Mesenchymal stem cell (in vitro differentiated cells and primary cell): Measurements from ENCODE around the gene ZACN.

ENCODE experiments used
- DNase-seq: peaks from one replicate; pipeline ENCODE4 v3.0.0-alpha.2; 2013
- H2AFZ ChIP-seq: one replicate; pipeline ENCODE4 v1.6.1; 2013; ENCODE audit warnings: low read depth, mild to moderate bottlenecking, control low read depth, inconsistent platforms, low read length, moderate library complexity
- H2AK5ac ChIP-seq: 2 replicates; pipeline ENCODE4 v1.6.1; 2013; ENCODE audit warnings: low read length, moderate library complexity, mild to moderate bottlenecking, inconsistent platforms; ENCODE audit not compliant: severe bottlenecking
- H2BK120ac ChIP-seq: one replicate; pipeline ENCODE4 v1.6.1; 2013; ENCODE audit warnings: low read depth, mild to moderate bottlenecking, inconsistent platforms, low read length, moderate library complexity
- H2BK12ac ChIP-seq, 2 experiments: one replicate each; pipeline ENCODE4 v1.6.1; 2013; ENCODE audit warnings: inconsistent platforms in 2 of 2, low read length in 2 of 2, mild to moderate bottlenecking in 2 of 2, moderate library complexity in 2 of 2, control low read depth in 1 of 2
- H2BK15ac ChIP-seq: one replicate; pipeline ENCODE4 v1.6.1; 2013; ENCODE audit warnings: mild to moderate bottlenecking, low read depth, inconsistent platforms; ENCODE audit not compliant: poor library complexity, severe bottlenecking
- H2BK5ac ChIP-seq: 2 replicates; pipeline ENCODE4 v1.6.1; 2013; ENCODE audit warnings: low read depth, mild to moderate bottlenecking, low read length, control low read depth, inconsistent platforms; ENCODE audit not compliant: poor library complexity, severe bottlenecking
- H3K14ac ChIP-seq, 2 experiments: one replicate each; pipeline ENCODE4 v1.6.1; 2013; ENCODE audit warnings: inconsistent platforms in 2 of 2, low read length in 2 of 2, control low read depth in 1 of 2, mild to moderate bottlenecking in 1 of 2, moderate library complexity in 1 of 2
- H3K18ac ChIP-seq, 2 experiments: one replicate each; pipeline ENCODE4 v1.6.1; 2013; ENCODE audit warnings: inconsistent platforms in 2 of 2, low read length in 2 of 2, control low read depth in 1 of 2, low read depth in 1 of 2, mild to moderate bottlenecking in 1 of 2
- H3K23ac ChIP-seq, 2 experiments: one replicate each; pipeline ENCODE4 v1.6.1; 2013; ENCODE audit warnings: inconsistent platforms in 2 of 2, low read length in 2 of 2, mild to moderate bottlenecking in 2 of 2, moderate library complexity in 2 of 2, control low read depth in 1 of 2
- H3K27ac ChIP-seq: 2 replicates; pipeline ENCODE4 v1.5.1; 2013; ENCODE audit warnings: mild to moderate bottlenecking, moderate library complexity, low read length, control low read depth, inconsistent platforms; ENCODE audit not compliant: poor library complexity, severe bottlenecking
- H3K27me3 ChIP-seq, 2 experiments: 2 replicates each; pipeline versions ENCODE4 v1.6.1 to v1.7.0; 2013; ENCODE audit warnings: low read length in 2 of 2, mild to moderate bottlenecking in 2 of 2, moderate library complexity in 2 of 2, control low read depth in 1 of 2, inconsistent platforms in 1 of 2; ENCODE audit not compliant: control insufficient read depth in 1 of 2, insufficient read depth in 1 of 2
- H3K36me3 ChIP-seq, 2 experiments: 2 replicates each; pipeline versions ENCODE4 v1.6.1 to v1.7.0; 2013; ENCODE audit warnings: low read length in 2 of 2, control low read depth in 1 of 2, inconsistent platforms in 1 of 2, low read depth in 1 of 2, mild to moderate bottlenecking in 1 of 2; ENCODE audit not compliant: insufficient read depth in 2 of 2, control insufficient read depth in 1 of 2
- H3K4ac ChIP-seq, 2 experiments: one replicate each; pipeline ENCODE4 v1.6.1; 2013; ENCODE audit warnings: inconsistent platforms in 2 of 2, low read length in 2 of 2, mild to moderate bottlenecking in 2 of 2, moderate library complexity in 2 of 2, control low read depth in 1 of 2, low read depth in 1 of 2
- H3K4me1 ChIP-seq: 2 replicates; pipeline ENCODE4 v1.6.1; 2013; ENCODE audit warnings: low read depth, low read length, control low read depth; ENCODE audit not compliant: control insufficient read depth, insufficient read depth
- H3K4me2 ChIP-seq: 2 replicates; pipeline ENCODE4 v1.6.1; 2013; ENCODE audit warnings: low read length, mild to moderate bottlenecking, inconsistent platforms; ENCODE audit not compliant: poor library complexity, severe bottlenecking
- H3K4me3 ChIP-seq, 2 experiments: 2 replicates each; pipeline versions ENCODE4 v1.5.1 to v1.7.0; 2013; ENCODE audit warnings: low read length in 2 of 2, mild to moderate bottlenecking in 2 of 2, control low read depth in 1 of 2, low read depth in 1 of 2; ENCODE audit not compliant: insufficient read depth in 1 of 2
- H3K79me1 ChIP-seq: replicated peaks from 2 replicates; pipeline ENCODE4 v1.6.1; 2013; ENCODE audit warnings: mild to moderate bottlenecking, control low read depth, low read length, inconsistent platforms; ENCODE audit not compliant: poor library complexity, severe bottlenecking
- H3K9ac ChIP-seq: 2 replicates; pipeline ENCODE4 v1.7.0; 2013; ENCODE audit warnings: mild to moderate bottlenecking, low read length, moderate library complexity
- H3K9me3 ChIP-seq: 2 replicates; pipeline ENCODE4 v1.7.0; 2013; ENCODE audit warnings: mild to moderate bottlenecking, low read length; ENCODE audit not compliant: control insufficient read depth
- H4K8ac ChIP-seq: one replicate; pipeline ENCODE4 v1.6.1; 2013; ENCODE audit warnings: inconsistent platforms, mild to moderate bottlenecking, low read length, moderate library complexity
- H4K91ac ChIP-seq: one replicate; pipeline ENCODE4 v1.6.1; 2013; ENCODE audit warnings: mild to moderate bottlenecking, low read length, inconsistent platforms
- WGBS: methylation state at CpG from one replicate; pipeline ENCODE4 v1.1.7; 2013; ENCODE audit warnings: mixed read lengths; 5-methylcytosine and 5-hydroxymethylcytosine counted together

ZACN gene

DNA sequence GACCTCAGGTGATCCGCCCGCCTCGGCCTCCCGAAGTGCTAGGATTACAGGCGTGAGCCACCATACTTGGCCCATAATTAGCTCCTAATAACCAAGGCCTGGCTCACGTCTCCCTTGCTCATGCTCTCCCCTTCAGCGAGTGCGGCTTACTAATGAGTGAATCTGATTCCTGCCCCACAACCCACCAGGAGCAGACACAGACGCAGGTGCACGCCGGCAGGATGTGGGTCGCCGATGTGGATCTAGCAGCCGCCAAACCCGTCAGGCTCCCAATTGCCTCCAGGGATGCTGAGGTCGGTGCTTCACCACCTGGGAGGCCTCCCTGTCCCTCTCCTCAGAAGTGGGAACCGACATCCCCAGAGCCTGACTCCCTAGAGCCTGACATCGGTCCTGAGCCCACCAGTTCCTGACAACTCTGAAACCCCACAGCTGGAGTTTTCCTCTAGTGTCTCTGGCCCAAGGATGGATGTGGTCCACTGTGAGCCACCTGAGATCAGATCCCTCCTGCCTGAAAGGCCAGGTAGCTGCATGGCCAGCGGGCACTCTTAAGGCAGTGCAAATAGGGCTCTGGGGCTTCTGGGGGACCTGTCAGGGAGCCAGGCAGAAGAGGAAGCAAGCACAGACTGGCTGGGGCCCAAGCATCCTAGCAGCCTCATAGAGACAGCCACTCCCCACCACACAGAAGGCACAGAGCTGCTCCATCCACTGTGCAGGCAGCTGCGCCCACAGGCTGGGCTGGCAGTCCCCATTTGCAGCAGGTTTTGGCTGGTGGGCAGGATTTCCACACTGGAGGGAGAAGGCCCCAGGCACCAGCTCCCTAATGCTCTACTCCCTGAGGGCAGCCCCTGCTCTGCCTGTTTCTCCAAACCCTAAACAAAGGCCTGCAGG, 13.8 kb downstream of the ZACN start:
- Histone ChIP-seq H3K4ac (no peak overlapping the region), H3K18ac (no peak overlapping the region)
- 96% methylated on average over 20 of the region's 20 CpGs for WGBS

GRCh38 chr17:76094046-76094445, 15.1 kb downstream of the ZACN start:
- H3K4ac ChIP-seq: no peak overlapping the region
- WGBS: 98% methylated on average over 11 of the region's 11 CpGs
- no peak overlapping the region for H3K14ac ChIP-seq
- no peak overlapping the region for H2BK12ac ChIP-seq
- no peak overlapping the region for H4K8ac ChIP-seq
- no peak overlapping the region for H2BK15ac ChIP-seq
- no peak overlapping the region for H3K4me2 ChIP-seq
- no peak overlapping the region for H4K91ac ChIP-seq
- H3K4me3 ChIP-seq: no peak overlapping the region
- H3K27ac ChIP-seq: no peak overlapping the region
- H3K23ac ChIP-seq: no peak overlapping the region
- no peak overlapping the region for H2BK120ac ChIP-seq
- DNase-seq: no peak
- H2BK5ac ChIP-seq: no peak overlapping the region
- peaks cover 81 to 82% of the 10 kb centered on the region in 2 experiments for H3K36me3 ChIP-seq
- no peaks in the 10 kb centered on the region for H3K9me3 ChIP-seq
- H3K4me1 ChIP-seq: peaks cover 2% of the 10 kb centered on the region
- H2AFZ ChIP-seq: no peak overlapping the region
- H3K9ac ChIP-seq: no peak overlapping the region
- no peak overlapping the region for H2AK5ac ChIP-seq
- H3K79me1 ChIP-seq: peaks cover 50% of the 10 kb centered on the region
- no peaks in the 10 kb centered on the region for H3K27me3 ChIP-seq
- H3K18ac ChIP-seq: no peak overlapping the region

More for the DNA sequence above, 13.8 kb downstream of the ZACN start:
- H2BK120ac ChIP-seq: no peak overlapping the region
- H2BK5ac ChIP-seq: no peak overlapping the region
- no peak overlapping the region for H3K23ac ChIP-seq
- no peak overlapping the region for H4K91ac ChIP-seq
- H3K14ac ChIP-seq: no peak overlapping the region
- H4K8ac ChIP-seq: no peak overlapping the region
- H2AK5ac ChIP-seq: no peak overlapping the region
- H3K79me1 ChIP-seq: peaks cover 50% of the 10 kb centered on the region
- H3K4me3 ChIP-seq: no peak overlapping the region
- no peak overlapping the region for H2AFZ ChIP-seq
- no peaks in the 10 kb centered on the region for H3K9me3 ChIP-seq
- H3K4me1 ChIP-seq: peaks cover 2% of the 10 kb centered on the region
- H3K36me3 ChIP-seq: peaks cover 88 to 92% of the 10 kb centered on the region in 2 experiments
- no peak overlapping the region for H2BK15ac ChIP-seq
- no peak overlapping the region for H2BK12ac ChIP-seq
- no peak overlapping the region for H3K27ac ChIP-seq
- no peak overlapping the region for H3K4me2 ChIP-seq
- no peaks in the 10 kb centered on the region for H3K27me3 ChIP-seq
- no peak for DNase-seq
- no peak overlapping the region for H3K9ac ChIP-seq

DNA sequence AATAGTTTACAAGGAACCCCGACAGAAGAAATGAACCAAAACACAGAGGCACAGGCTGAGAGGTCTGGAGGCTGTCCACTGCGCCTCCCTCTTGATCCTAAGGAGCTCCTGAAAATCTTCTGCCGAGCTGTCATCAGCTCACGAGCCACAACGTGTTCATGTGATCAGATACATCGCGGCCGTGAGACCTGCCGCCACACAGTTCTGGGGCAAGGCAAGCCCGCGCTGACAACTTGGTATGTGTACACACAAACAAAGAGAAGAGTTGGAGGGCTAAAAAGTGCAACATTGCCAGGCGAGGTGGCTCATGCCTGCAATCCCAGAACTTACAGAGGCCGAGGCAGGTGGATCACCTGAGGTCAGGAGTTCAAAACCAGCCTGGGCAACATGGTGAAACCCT, 17.0 kb downstream of the ZACN start:
- Histone ChIP-seq H3K9me3 (no peaks in the 10 kb centered on the region), H2BK120ac (no peak overlapping the region), H4K8ac (no peak overlapping the region), H4K91ac (no peak overlapping the region), H2BK15ac (no peak overlapping the region), H2BK12ac (no peak overlapping the region), H3K4ac (no peak overlapping the region), H3K4me3 (no peak overlapping the region), H3K9ac (no peak overlapping the region), H3K18ac (no peak overlapping the region), H3K27ac (no peak overlapping the region), H3K4me1 (peaks cover 2% of the 10 kb centered on the region), H3K23ac (peak overlapping the region in 1 of 2 experiments; percentile 51), H3K4me2 (no peak overlapping the region), H3K79me1 (peaks cover 41% of the 10 kb centered on the region), H2AK5ac (no peak overlapping the region), H2AFZ (no peak overlapping the region), H3K27me3 (no peaks in the 10 kb centered on the region), H3K36me3 (peaks cover 76 to 79% of the 10 kb centered on the region in 2 experiments), H2BK5ac (no peak overlapping the region), H3K14ac (no peak overlapping the region)
- no peak for DNase-seq
- 97% methylated on average over 13 of the region's 13 CpGs for WGBS

DNA sequence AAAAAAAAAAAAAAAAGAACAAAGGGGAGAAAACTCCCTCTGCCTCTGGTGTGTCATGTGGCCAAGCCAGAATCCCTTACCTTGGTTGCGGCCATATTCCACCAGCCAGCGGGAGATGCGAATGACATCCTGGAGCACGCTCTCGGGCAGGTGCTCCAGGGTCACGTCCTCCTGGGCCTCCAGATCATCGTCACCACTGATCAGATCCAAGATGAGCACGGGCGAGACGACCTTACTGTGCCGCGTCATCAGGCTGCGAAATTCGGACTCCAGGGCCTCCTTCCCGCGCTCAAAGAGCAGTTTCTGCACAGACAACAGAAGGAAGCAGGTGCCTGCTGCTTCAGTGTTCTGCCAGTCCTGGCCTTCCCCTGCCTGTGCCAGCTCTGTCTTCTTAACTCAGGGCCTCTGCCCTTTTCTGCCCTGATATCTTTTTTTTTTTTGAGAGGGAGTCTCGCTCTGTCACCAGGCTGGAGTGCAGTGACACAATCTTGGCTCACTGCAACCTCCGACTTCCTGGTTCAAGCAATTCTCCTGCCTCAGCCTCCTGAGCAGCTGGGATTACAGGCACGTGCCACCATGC, 18.8 kb downstream of the ZACN start:
- Histone ChIP-seq H2BK5ac (no peak overlapping the region), H3K4me2 (no peak overlapping the region), H3K4me1 (peaks cover 11% of the 10 kb centered on the region), H3K27me3 (no peaks in the 10 kb centered on the region), H2BK12ac (no peak overlapping the region), H2AFZ (no peak overlapping the region), H3K79me1 (peaks cover 34% of the 10 kb centered on the region), H4K8ac (no peak overlapping the region), H3K4me3 (no peak overlapping the region), H4K91ac (no peak overlapping the region), H3K14ac (no peak overlapping the region), H3K9ac (no peak overlapping the region), H2BK120ac (no peak overlapping the region), H2BK15ac (no peak overlapping the region), H3K9me3 (no peaks in the 10 kb centered on the region), H3K27ac (no peak overlapping the region), H3K4ac (no peak overlapping the region), H2AK5ac (no peak overlapping the region), H3K36me3 (peaks cover 67 to 73% of the 10 kb centered on the region in 2 experiments), H3K18ac (no peak overlapping the region), H3K23ac (no peak overlapping the region)
- no peak for DNase-seq
- WGBS: 97% methylated on average over 19 of the region's 19 CpGs
